Endodermal cell (in vitro differentiated cells): ENCODE results near the gene COPZ1. TPM values are rescaled to one million over a fixed set of nuclear protein-coding genes. Genes with fewer than 3 reads are reported as not detected.
A peak's percentile ranks its signal among the peaks of the same experiment; 100 is the strongest.

Experiments
- DNase-seq: peaks from one replicate; pipeline ENCODE4 v3.0.0-alpha.2; 2017
- H3K27ac ChIP-seq: 2 replicates; pipeline ENCODE4 v1.5.1; 2013; ENCODE audit warnings: mild to moderate bottlenecking, low read depth, low read length, moderate library complexity
- H3K27me3 ChIP-seq: 2 replicates; pipeline ENCODE4 v1.6.1; 2013; ENCODE audit warnings: mild to moderate bottlenecking, low read length, moderate library complexity; ENCODE audit not compliant: insufficient read depth, control insufficient read depth, poor library complexity, severe bottlenecking
- H3K36me3 ChIP-seq: 2 replicates; pipeline ENCODE4 v1.7.0; 2013; ENCODE audit warnings: mild to moderate bottlenecking, low read length, moderate library complexity; ENCODE audit not compliant: control insufficient read depth, insufficient read depth
- H3K4me1 ChIP-seq: one replicate; pipeline ENCODE4 v1.7.0; 2013; ENCODE audit warnings: low read length; ENCODE audit not compliant: control insufficient read depth, insufficient read depth
- H3K4me3 ChIP-seq: 2 replicates; pipeline ENCODE4 v1.5.1; 2013; ENCODE audit warnings: mild to moderate bottlenecking, low read length, moderate library complexity
- H3K9ac ChIP-seq: 2 replicates; pipeline ENCODE4 v1.6.1; 2013; ENCODE audit warnings: mild to moderate bottlenecking, low read length, moderate library complexity; ENCODE audit not compliant: poor library complexity, severe bottlenecking; ENCODE audit errors: extremely low read depth
- H3K9me3 ChIP-seq: 2 replicates; pipeline ENCODE4 v1.6.1; 2013; ENCODE audit warnings: mild to moderate bottlenecking, low read length, moderate library complexity; ENCODE audit not compliant: control insufficient read depth
- H3K27ac Mint-ChIP-seq: 2 replicates; pipeline ENCODE4 v1.8.0; 2020; ENCODE audit warnings: mixed read lengths
- H3K27me3 Mint-ChIP-seq: 2 replicates; pipeline ENCODE4 v1.8.0; 2021; ENCODE audit warnings: mild to moderate bottlenecking, mixed read lengths; ENCODE audit not compliant: insufficient read depth
- H3K36me3 Mint-ChIP-seq: 2 replicates; pipeline ENCODE4 v1.8.0; 2020; ENCODE audit warnings: low read depth, mixed read lengths
- H3K4me1 Mint-ChIP-seq: 2 replicates; pipeline ENCODE4 v1.8.0; 2020; ENCODE audit warnings: mixed read lengths
- H3K4me3 Mint-ChIP-seq: 2 replicates; pipeline ENCODE4 v1.8.0; 2020; ENCODE audit warnings: mild to moderate bottlenecking, moderate library complexity, mixed read lengths
- H3K9me3 Mint-ChIP-seq: 2 replicates; pipeline ENCODE4 v1.8.0; 2020; ENCODE audit warnings: mild to moderate bottlenecking, mixed read lengths
- CTCF ChIP-seq: fragments of 200-600 bp; sonication (generic); conservative IDR thresholded peaks from 2 replicates; pipeline ENCODE4 v1.5.0; 2021; ENCODE audit warnings: antibody characterized with exemption, mild to moderate bottlenecking
- WGBS, 2 experiments: methylation state at CpG; one replicate each; pipeline versions ENCODE4 v1.1.5 to v1.1.7; 2013; ENCODE audit warnings: missing lambda C conversion rate in 2 of 2, mixed read lengths in 1 of 2; ENCODE audit not compliant: insufficient coverage in 1 of 2, insufficient read length in 1 of 2; 5-methylcytosine and 5-hydroxymethylcytosine counted together
- total RNA-seq, 2 donors: library from RNA; stranded (reverse); fragmentation: NEBNext Ultra II Directional in 1 of 2; extraction: Animal tissue kit (Norgen Biotek cat#: 25700) in 1 of 2; gene quantifications; 2 replicates in 1 of 2; 3 replicates in 1 of 2; pipeline ENCODE4 v1.2.1, GENCODE V29; 2021

Gene COPZ1
- total RNA-seq, 2 donors from 2014 or later = 153 to 183 TPM

- H3K27ac Mint-ChIP-seq = peak overlapping the region; percentile 33
- peak overlapping the region; percentile 21 for H3K9ac ChIP-seq
- H3K36me3 Mint-ChIP-seq = peaks cover 16% of the 10 kb centered on the region
- peak; percentile 85 for TF ChIP-seq CTCF
- H3K27me3 ChIP-seq = peaks cover 17% of the 10 kb centered on the region
- H3K27me3 Mint-ChIP-seq = peaks cover 60% of the 10 kb centered on the region
- peak overlapping the region; percentile 90 for H3K27ac ChIP-seq
- peaks cover 10% of the 10 kb centered on the region for H3K4me1 Mint-ChIP-seq
- H3K9me3 Mint-ChIP-seq = no peaks in the 10 kb centered on the region
- peak overlapping the region; percentile 45 for H3K4me3 Mint-ChIP-seq
- no peaks in the 10 kb centered on the region for H3K4me1 ChIP-seq
- peak; percentile 96 for DNase-seq
- no peaks in the 10 kb centered on the region for H3K9me3 ChIP-seq
- no peak overlapping the region for H3K4me3 ChIP-seq
- no peaks in the 10 kb centered on the region for H3K36me3 ChIP-seq
- 35 to 40% methylated on average over 24 to 40 of the region's 40 CpGs for WGBS, 2 experiments
These were observed 44.0 kb downstream of the COPZ1 start for GRCh38 chr12:54368709-54369596.

- Histone ChIP-seq H3K27ac (no peak overlapping the region), H3K4me1 (no peaks in the 10 kb centered on the region), H3K4me3 (no peak overlapping the region), H3K9me3 (no peaks in the 10 kb centered on the region), H3K36me3 (no peaks in the 10 kb centered on the region), H3K9ac (no peak overlapping the region), H3K27me3 (peaks cover 17% of the 10 kb centered on the region)
- H3K36me3 Mint-ChIP-seq = peaks cover 16% of the 10 kb centered on the region
- H3K4me3 Mint-ChIP-seq = peak overlapping the region; percentile 45
- H3K27me3 Mint-ChIP-seq = peaks cover 55% of the 10 kb centered on the region
- TF ChIP-seq CTCF = no peak
- DNase-seq = peak; percentile 70
- H3K4me1 Mint-ChIP-seq = peaks cover 10% of the 10 kb centered on the region
- H3K9me3 Mint-ChIP-seq = no peaks in the 10 kb centered on the region
- WGBS, 2 experiments = 48 to 74% methylated on average over 4 to 16 of the region's 21 CpGs
- H3K27ac Mint-ChIP-seq = no peak overlapping the region
These were observed 44.7 kb downstream of the COPZ1 start for GRCh38 chr12:54369597-54370131.

- H3K9ac ChIP-seq = no peak overlapping the region
- no peaks in the 10 kb centered on the region for H3K9me3 ChIP-seq
- Mint-ChIP-seq H3K27me3 (peaks cover 57% of the 10 kb centered on the region), H3K9me3 (no peaks in the 10 kb centered on the region), H3K36me3 (peaks cover 16% of the 10 kb centered on the region), H3K27ac (no peak overlapping the region), H3K4me3 (peak overlapping the region; percentile 42), H3K4me1 (peaks cover 10% of the 10 kb centered on the region)
- no peaks in the 10 kb centered on the region for H3K36me3 ChIP-seq
- peak; percentile 98 for DNase-seq
- WGBS, 2 experiments = 3 to 15% methylated on average over 6 to 44 of the region's 44 CpGs
- no peak overlapping the region for H3K27ac ChIP-seq
- no peaks in the 10 kb centered on the region for H3K4me1 ChIP-seq
- peak; percentile 96 for TF ChIP-seq CTCF
- no peak overlapping the region for H3K4me3 ChIP-seq
- H3K27me3 ChIP-seq = peaks cover 17% of the 10 kb centered on the region
These were observed 45.3 kb downstream of the COPZ1 start for GRCh38 chr12:54370171-54370730.
